ENCODE results near the gene PSMG4.

- no peak for TF ChIP-seq SUZ12 (IDR thresholded peaks at IDR 0.05)
- TF ChIP-seq ARNT (IDR thresholded peaks at IDR 0.05), result no peak
- no peak for TF ChIP-seq ZNF384 (IDR thresholded peaks at IDR 0.05)
- no peak for TF ChIP-seq FOXM1 (IDR thresholded peaks at IDR 0.05; ENCODE audit: borderline replicate concordance)
- no peak for TF ChIP-seq SP1 (IDR thresholded peaks at IDR 0.05)
Observed at GRCh38 chr6:3297006-3297405, 38.3 kb downstream of the PSMG4 start.
